HG03575 (cell line): ENCODE results near the gene RNU7-1.

Experiments used
- ATAC-seq: cut with Tn5 transposase; IDR thresholded peaks from one replicate; pipeline ENCODE4 v1.9.1; 2021; ENCODE audit not compliant: unreplicated experiment, insufficient number of reproducible peaks, low FRiP score; ENCODE audit errors: extremely low read depth

Gene RNU7-1

GRCh38 chr12:6950811-6951540 is 7.4 kb downstream of the RNU7-1 start, which contains the start of gene PTPN6:
Gene PTPN6 (plus strand): TSS chr12:6951356. CDS start chr12:6951513, 157 bp downstream.
- ATAC-seq = no peak

GRCh38 chr12:6951551-6952120 is 8.0 kb downstream of the RNU7-1 start:
- no peak for ATAC-seq

- no peak for ATAC-seq
Observed at GRCh38 chr12:6952121-6952862, 8.7 kb downstream of the RNU7-1 start.

GRCh38 chr12:6952863-6953441 is 9.3 kb downstream of the RNU7-1 start:
- no peak for ATAC-seq

GRCh38 chr12:6953442-6954315 is 10.1 kb downstream of the RNU7-1 start:
- no peak for ATAC-seq

GRCh38 chr12:6954316-6955107 is 10.9 kb downstream of the RNU7-1 start:
- ATAC-seq = no peak

- ATAC-seq = no peak
Observed at GRCh38 chr12:6955108-6956020, 11.7 kb downstream of the RNU7-1 start.

- ATAC-seq = no peak
Observed at GRCh38 chr12:6956021-6956727, 12.6 kb downstream of the RNU7-1 start.

- ATAC-seq = no peak
Observed at GRCh38 chr12:6957151-6957701, 13.6 kb downstream of the RNU7-1 start.

- no peak for ATAC-seq
Observed at GRCh38 chr12:6957741-6958608, 14.4 kb downstream of the RNU7-1 start.

GRCh38 chr12:6958609-6959057 is 15.0 kb downstream of the RNU7-1 start:
- ATAC-seq = no peak

- ATAC-seq = no peak
Observed at GRCh38 chr12:6959058-6959804, 15.6 kb downstream of the RNU7-1 start.

GRCh38 chr12:6959805-6960592 is 16.4 kb downstream of the RNU7-1 start:
- ATAC-seq = no peak
